Mucosa of rectum (tissue), 2 donors: ENCODE measurements around the gene ADH1C.
A peak's percentile ranks its signal among the peaks of the same experiment; 100 is the strongest.
"Not testable (repeated sequence)": the region's sequence is repeated elsewhere in the genome, so short reads cannot be mapped to it uniquely, and the experiment has no call there.

ENCODE experiments used
- H3K27ac ChIP-seq, 2 donors: one replicate each; pipeline ENCODE4 v1.7.0; 2013; ENCODE audit warnings: inconsistent platforms in 2 of 2, low read depth in 2 of 2, low read length in 2 of 2
- H3K27me3 ChIP-seq, 2 donors: one replicate each; pipeline ENCODE4 v1.7.0; 2013; ENCODE audit warnings: low read length in 2 of 2; ENCODE audit not compliant: control insufficient read depth in 2 of 2, insufficient read depth in 2 of 2
- H3K36me3 ChIP-seq, 2 donors: one replicate each; pipeline ENCODE4 v1.7.0; 2013; ENCODE audit warnings: low read length in 2 of 2; ENCODE audit not compliant: control insufficient read depth in 2 of 2, insufficient read depth in 2 of 2
- H3K4me1 ChIP-seq, 2 donors: one replicate each; pipeline ENCODE4 v1.7.0; 2013; ENCODE audit warnings: low read length in 2 of 2, mild to moderate bottlenecking in 1 of 2; ENCODE audit not compliant: control insufficient read depth in 2 of 2, insufficient read depth in 2 of 2
- H3K4me3 ChIP-seq, 2 donors: one replicate each; pipeline ENCODE4 v1.7.0; 2013; ENCODE audit warnings: low read length in 2 of 2
- H3K9ac ChIP-seq, 2 donors: one replicate each; pipeline ENCODE4 v1.7.0; 2013; ENCODE audit warnings: low read length in 2 of 2, low read depth in 1 of 2, mild to moderate bottlenecking in 1 of 2
- H3K9me3 ChIP-seq, 2 donors: one replicate each; pipeline ENCODE4 v1.7.0; 2013; ENCODE audit warnings: low read length in 2 of 2; ENCODE audit not compliant: control insufficient read depth in 2 of 2
- donor health status: healthy.
- donor health status: Normal muscosa, but diverticular disease.

The ADH1C gene

DNA sequence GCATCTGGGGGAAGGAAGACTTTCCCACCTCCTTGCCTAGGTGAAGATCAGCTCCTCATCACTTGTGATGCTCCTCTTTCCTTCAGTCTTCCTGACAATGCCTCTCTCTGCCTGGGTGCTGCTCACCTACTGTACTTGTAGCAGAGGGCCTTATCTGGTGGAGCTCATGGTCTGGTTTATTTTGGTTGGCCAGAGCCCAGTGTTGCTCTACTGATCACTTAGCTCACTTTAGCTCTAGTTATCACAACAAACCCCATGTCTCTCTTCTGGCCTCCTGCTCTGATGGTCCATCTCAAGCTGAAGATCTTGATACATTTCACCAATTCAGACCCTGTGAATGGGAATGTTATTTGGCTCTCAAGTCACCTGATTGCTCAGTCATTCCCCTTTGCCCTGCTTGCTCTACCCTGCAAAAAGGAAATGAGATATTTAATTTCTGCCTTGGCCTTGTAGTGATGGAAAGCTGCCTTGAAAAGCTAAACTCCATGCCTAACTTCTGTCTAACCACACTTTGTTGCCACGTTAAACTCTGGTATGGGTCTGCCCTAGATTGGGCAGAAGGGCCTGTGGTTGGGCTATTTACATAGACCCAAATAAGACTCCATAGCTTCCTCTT is 30.3 kb upstream of the ADH1C start:
- Histone ChIP-seq H3K4me1 (peaks cover 4 to 9% of the 10 kb centered on the region in 2 donors), H3K27ac (peak overlapping the region; percentile 46 to 71), H3K9ac (no peak overlapping the region), H3K36me3 (no peaks in the 10 kb centered on the region), H3K4me3 (no peak overlapping the region), H3K9me3 (no peaks in the 10 kb centered on the region), H3K27me3 (no peaks in the 10 kb centered on the region)

DNA sequence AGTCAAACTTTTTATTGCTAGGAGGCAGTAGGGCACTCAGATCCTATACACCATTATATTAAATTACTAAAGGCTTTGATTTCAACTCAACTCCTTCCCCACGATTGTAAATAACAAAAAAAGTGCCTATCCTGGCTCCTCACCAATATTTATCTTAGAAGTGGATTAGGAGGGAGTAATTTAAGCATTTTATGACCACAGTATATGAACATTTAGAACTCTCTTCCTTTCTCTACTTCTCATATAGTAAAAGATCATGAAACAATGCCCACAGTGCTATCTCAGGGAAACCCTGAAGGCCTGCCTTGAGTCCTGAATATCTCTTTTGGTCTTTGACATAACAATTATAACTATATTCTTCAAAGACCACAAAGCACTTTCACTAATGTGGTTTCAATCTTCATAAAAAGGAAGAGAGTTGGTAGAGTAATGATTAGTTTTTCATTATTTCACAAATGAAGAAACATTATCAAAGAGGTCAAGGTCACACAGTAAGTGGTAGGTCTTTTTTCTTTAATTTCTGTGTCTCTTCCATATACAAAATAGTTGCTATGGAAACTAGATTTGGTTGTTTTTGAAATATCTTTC is 29.1 kb upstream of the ADH1C start:
- Histone ChIP-seq H3K9ac (no peak overlapping the region), H3K27me3 (no peaks in the 10 kb centered on the region), H3K9me3 (no peaks in the 10 kb centered on the region), H3K4me1 (peaks cover 4 to 9% of the 10 kb centered on the region in 2 donors), H3K4me3 (no peak overlapping the region), H3K36me3 (no peaks in the 10 kb centered on the region), H3K27ac (no peak overlapping the region)

DNA sequence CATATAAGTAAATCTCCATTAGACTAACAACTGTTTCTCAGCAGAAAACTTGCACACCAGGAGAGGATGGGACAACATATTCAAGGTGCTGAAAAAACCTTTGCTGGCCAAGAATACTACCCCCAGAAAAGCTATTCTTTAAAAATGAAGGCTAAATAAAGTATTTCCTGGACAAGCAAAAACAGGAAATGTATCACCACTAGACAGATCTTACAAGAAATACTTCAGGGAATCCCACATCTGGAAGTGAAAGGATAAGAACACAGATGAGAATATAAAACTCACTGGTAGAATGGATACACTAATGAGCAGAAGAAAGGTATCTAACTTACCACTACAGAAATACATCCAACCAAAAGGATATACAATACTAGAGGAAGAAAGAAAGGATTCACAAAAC is 27.0 kb upstream of the ADH1C start:
- Histone ChIP-seq H3K36me3 (no peaks in the 10 kb centered on the region), H3K9me3 (no peaks in the 10 kb centered on the region), H3K9ac (no peak overlapping the region), H3K27me3 (no peaks in the 10 kb centered on the region), H3K4me1 (peaks cover 4 to 9% of the 10 kb centered on the region in 2 donors), H3K27ac (no peak overlapping the region), H3K4me3 (no peak overlapping the region)

- Histone ChIP-seq H3K4me1 (peaks cover 4 to 9% of the 10 kb centered on the region in 2 donors), H3K36me3 (no peaks in the 10 kb centered on the region), H3K9me3 (no peaks in the 10 kb centered on the region), H3K27me3 (no peaks in the 10 kb centered on the region), H3K9ac (no peak overlapping the region), H3K4me3 (no peak overlapping the region), H3K27ac (no peak overlapping the region)
Measured at GRCh38 chr4:99378876-99379275, 26.3 kb upstream of the ADH1C start.

- not testable (repeated sequence) for H3K9ac ChIP-seq, H3K4me3 ChIP-seq, H3K27ac ChIP-seq, H3K36me3 ChIP-seq, H3K9me3 ChIP-seq, H3K27me3 ChIP-seq, H3K4me1 ChIP-seq
Measured at GRCh38 chr4:99377341-99377740, 24.8 kb upstream of the ADH1C start.

DNA sequence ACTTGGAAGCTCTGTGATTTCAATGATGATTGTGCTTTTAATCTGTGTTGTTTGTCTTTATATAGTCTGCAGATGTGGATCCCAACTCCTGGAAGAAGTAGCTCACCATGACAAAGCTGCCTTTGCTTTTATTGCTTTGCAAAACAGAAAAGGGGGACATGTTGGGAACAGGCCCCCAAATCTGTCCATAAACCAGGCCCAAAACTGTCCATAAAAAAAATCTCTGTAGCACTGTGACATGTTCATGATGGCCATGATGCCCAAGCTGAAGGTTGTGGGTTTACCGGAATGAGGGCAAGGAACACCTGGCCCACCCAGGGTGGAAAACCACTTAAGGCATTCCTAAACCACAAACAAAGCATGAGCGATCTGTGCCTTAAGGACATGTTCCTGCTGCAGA is 19.9 kb upstream of the ADH1C start:
- H3K4me3 ChIP-seq, H3K9me3 ChIP-seq, H3K4me1 ChIP-seq, H3K36me3 ChIP-seq, H3K9ac ChIP-seq, H3K27me3 ChIP-seq, H3K27ac ChIP-seq: not testable (repeated sequence)

GRCh38 chr4:99367817-99368216 is 15.3 kb upstream of the ADH1C start:
- not testable (repeated sequence) for H3K27ac ChIP-seq, H3K9ac ChIP-seq, H3K4me1 ChIP-seq, H3K4me3 ChIP-seq, H3K27me3 ChIP-seq, H3K9me3 ChIP-seq, H3K36me3 ChIP-seq

DNA sequence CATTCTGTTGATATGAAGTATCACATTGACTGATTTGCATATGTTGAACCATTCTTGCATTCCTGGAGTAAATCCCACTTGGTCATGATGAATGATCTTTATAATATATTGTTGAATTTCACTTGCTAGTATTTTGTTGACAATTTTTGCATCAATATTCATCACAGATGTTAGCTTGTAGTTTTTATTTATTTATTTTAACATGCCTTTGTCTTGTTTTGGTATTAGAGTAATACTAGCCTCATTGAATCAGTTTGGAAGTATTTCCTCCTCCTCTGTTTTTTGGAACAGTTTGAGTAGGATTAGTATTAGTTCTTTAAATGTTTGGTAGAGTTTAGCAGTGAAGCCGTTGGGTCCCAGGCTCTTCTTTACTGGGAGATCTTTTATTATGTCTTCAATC is 13.9 kb upstream of the ADH1C start:
- Histone ChIP-seq H3K4me3 (no peak overlapping the region), H3K27ac (no peak overlapping the region), H3K27me3 (no peaks in the 10 kb centered on the region), H3K9me3 (peaks cover 1 to 2% of the 10 kb centered on the region in 2 donors), H3K36me3 (no peaks in the 10 kb centered on the region), H3K9ac (no peak overlapping the region), H3K4me1 (no peaks in the 10 kb centered on the region)

GRCh38 chr4:99362768-99363167 is 10.2 kb upstream of the ADH1C start:
- no peaks in the 10 kb centered on the region for H3K36me3 ChIP-seq
- peaks cover 0 to 2% of the 10 kb centered on the region in 2 donors for H3K9me3 ChIP-seq
- H3K27me3 ChIP-seq = no peaks in the 10 kb centered on the region
- H3K4me3 ChIP-seq = no peak overlapping the region
- no peak overlapping the region for H3K9ac ChIP-seq
- peaks cover under 1 to 2% of the 10 kb centered on the region in 2 donors for H3K4me1 ChIP-seq
- H3K27ac ChIP-seq = no peak overlapping the region

- Histone ChIP-seq H3K36me3 (no peaks in the 10 kb centered on the region), H3K27ac (no peak overlapping the region), H3K9me3 (peaks cover 0 to 2% of the 10 kb centered on the region in 2 donors), H3K9ac (no peak overlapping the region), H3K4me1 (peaks cover 3 to 6% of the 10 kb centered on the region in 2 donors), H3K27me3 (no peaks in the 10 kb centered on the region), H3K4me3 (no peak overlapping the region)
Measured at GRCh38 chr4:99361899-99362275, 9.3 kb upstream of the ADH1C start.
